GM12892 (cell line): ENCODE data around the gene CPT1B.
"Not testable (repeated sequence)": the region's sequence is repeated elsewhere in the genome, so short reads cannot be mapped to it uniquely, and the experiment has no call there.

Experiments
- DNase-seq: peaks from one replicate; pipeline ENCODE4 v3.0.0; 2011; ENCODE audit not compliant: insufficient read length
- FAIRE-seq: peaks from 2 replicates; lab custom pipeline; 2011; peaks lifted over from hg19 to GRCh38; lab: Jason Lieb, UNC
- POLR2A ChIP-seq: IDR thresholded peaks from 2 replicates; pipeline ENCODE4 v1.6.1; 2011; ENCODE audit warnings: low read depth, low read length, control low read depth
- POLR2AphosphoS5 ChIP-seq: IDR thresholded peaks from 2 replicates; pipeline ENCODE4 v1.6.1; 2011; ENCODE audit warnings: low read depth, low read length, control low read depth
- TAF1 ChIP-seq: IDR thresholded peaks from 2 replicates; pipeline ENCODE4 v1.6.1; 2011; ENCODE audit warnings: low read depth, mild to moderate bottlenecking, control low read depth, low read length, borderline replicate concordance

Gene CPT1B

DNA sequence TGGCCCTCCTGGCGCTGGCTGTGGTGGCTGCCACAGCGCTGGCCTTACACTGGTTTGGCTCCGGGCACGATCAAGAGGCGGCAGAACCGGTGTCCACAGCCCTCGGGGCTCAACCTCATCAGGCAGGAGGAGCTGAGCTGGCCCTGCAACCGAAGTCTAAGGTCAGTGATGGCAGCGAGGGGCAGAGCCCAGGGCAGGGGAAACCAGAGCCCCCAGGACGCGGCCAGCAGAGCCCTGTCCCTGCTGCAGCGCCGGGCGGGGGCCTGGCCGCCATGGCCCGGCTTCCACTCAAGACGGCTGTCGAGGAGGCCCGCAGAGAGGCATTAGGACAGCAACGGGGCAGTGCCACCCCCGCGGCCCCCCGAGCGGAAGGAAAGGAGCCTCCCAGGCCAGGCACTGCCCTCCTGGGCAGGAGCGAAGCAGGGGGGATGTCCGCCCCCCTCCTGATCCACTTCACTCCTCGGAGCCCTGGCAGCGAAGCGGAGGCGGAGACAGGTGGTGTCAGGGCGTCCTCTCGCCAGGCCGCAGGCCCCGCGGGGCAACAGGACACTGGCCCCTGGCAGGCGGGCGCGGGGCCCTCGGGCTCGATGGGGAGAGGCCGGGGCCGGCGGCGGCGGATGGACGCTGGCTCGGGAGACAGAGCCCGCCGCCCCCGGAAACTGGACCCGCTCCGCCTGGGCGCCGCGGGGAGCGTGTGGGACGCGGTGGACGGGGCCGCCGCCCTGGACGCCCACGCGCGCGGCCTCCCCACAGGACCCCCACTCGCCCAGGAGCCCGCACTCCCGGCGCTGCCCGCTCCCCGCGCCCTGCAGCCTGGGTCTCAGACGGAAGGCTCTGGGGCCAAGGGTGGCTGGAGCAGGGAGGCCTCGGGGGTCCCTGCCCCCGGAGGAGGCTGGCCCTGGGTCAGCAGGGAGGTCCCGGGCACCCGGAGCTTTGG is 31.6 kb downstream of the CPT1B start:
- FAIRE-seq (no peak), DNase-seq (no peak)
- TF ChIP-seq POLR2AphosphoS5 (no peak), POLR2A (no peak), TAF1 (no peak)

- FAIRE-seq (no peak), DNase-seq (no peak)
- TF ChIP-seq POLR2A (no peak), POLR2AphosphoS5 (no peak), TAF1 (no peak)
Observed at GRCh38 chr22:50545522-50546325, 32.5 kb downstream of the CPT1B start, which contains the start of gene KLHDC7B. Gene KLHDC7B, plus strand, starts transcription at chr22:50545899. Its CDS starts 345 bp downstream, at chr22:50546244.

- TF ChIP-seq POLR2A: no peak
- TF ChIP-seq TAF1: no peak
- no peak for TF ChIP-seq POLR2AphosphoS5
- DNase-seq (no peak), FAIRE-seq (peak; percentile 27)
Observed at GRCh38 chr22:50544746-50545253, 33.4 kb downstream of the CPT1B start.

DNA sequence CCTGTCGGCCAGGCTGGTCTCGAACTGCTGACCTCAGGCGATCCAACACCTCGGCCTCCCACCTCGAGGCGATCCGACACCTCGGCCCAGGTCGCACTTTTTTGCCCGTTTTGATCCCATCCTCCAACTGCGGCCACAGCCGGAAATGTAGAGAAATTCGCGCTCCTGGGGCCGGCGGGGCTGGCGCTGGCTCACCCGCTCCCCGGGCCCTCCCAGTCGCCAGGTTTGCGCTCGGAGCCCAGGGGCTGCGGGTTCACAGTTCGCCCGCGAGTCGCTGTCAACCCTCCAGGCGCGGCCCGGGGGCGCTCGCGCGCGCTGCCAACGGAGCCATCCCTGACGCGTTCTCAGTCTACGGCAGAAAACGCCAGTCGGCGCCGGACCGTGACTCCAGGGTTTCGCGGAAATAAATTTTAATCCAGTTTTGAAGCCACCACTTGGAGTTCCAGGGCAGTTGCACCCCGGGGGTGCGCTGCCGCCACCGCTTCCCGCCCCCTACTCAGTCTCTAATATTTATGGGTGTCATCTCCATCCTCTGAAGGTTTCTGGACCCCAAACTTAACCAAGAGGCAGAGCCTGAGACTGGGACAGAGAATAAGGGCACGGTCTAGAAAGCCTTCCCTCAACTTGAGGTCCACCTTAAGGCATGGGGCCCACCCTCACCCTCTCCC is 34.0 kb downstream of the CPT1B start:
- TF ChIP-seq POLR2AphosphoS5 (no peak), POLR2A (0 out of 2 replicates have a peak, but pooled peaks have one; percentile 14), TAF1 (no peak)
- peak; percentile 95 for FAIRE-seq

DNA sequence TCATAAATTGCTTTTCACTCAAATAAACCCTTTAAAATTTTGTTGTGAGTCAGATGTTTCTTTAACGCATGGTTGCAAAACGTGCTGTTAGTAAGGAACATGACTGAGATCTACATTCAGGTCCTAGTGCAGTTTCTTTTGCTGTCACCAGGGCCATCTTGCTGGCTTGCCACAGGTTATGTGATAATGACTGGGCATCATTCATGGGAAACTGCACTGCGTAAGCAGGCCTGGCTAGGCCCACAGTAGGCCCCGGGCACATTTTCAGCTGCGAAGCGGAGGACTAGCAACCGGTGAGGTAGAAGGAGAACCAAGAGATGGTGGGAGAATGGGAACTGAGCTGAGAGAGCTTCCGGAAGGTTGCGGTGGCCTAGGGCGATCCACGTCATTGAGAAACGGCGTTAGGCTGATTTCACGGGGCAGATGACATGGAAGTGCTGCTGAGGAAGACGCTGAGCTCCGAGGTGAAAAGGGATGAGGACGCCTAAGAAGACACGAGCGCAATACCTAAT is 35.8 kb downstream of the CPT1B start:
- DNase-seq: peak; percentile 63
- TF ChIP-seq TAF1: no peak
- TF ChIP-seq POLR2AphosphoS5: peak; percentile 80
- TF ChIP-seq POLR2A: peak; percentile 71; the same call in 1 of the 2 replicates
- FAIRE-seq: peak; percentile 96

More for the DNA sequence above, 34.0 kb downstream of the CPT1B start:
- peak; percentile 78 for DNase-seq

- not testable (repeated sequence) for DNase-seq
- 0 out of 2 replicates have a peak, but pooled peaks have one; percentile 37 for TF ChIP-seq TAF1
- peak; percentile 88 for FAIRE-seq
Observed at GRCh38 chr22:50541667-50542026, 36.6 kb downstream of the CPT1B start.

GRCh38 chr22:50540381-50540780 is 37.8 kb downstream of the CPT1B start:
- FAIRE-seq: no peak
- TF ChIP-seq POLR2A: no peak
- no peak for TF ChIP-seq POLR2AphosphoS5
- TF ChIP-seq TAF1: no peak
- DNase-seq: no peak

GRCh38 chr22:50537765-50538164 is 40.5 kb downstream of the CPT1B start:
- TF ChIP-seq POLR2A (no peak), POLR2AphosphoS5 (no peak), TAF1 (no peak)
- peak; percentile 85 for FAIRE-seq
- no peak for DNase-seq

GRCh38 chr22:50536226-50536625 is 42.0 kb downstream of the CPT1B start:
- DNase-seq (no peak), FAIRE-seq (peak; percentile 74)
- TF ChIP-seq POLR2AphosphoS5 (no peak), POLR2A (no peak), TAF1 (no peak)

GRCh38 chr22:50535113-50535512 is 43.1 kb downstream of the CPT1B start:
- FAIRE-seq: peak; percentile 64
- TF ChIP-seq POLR2A (peak; percentile 30), POLR2AphosphoS5 (no peak), TAF1 (no peak)
- no peak for DNase-seq
